Activated CD8-positive, alpha-beta T cell treated with anti-CD3 and anti-CD28 coated beads for 36 hours (primary cell): ENCODE data around the gene FAF2. TPM values are rescaled to one million over a fixed set of nuclear protein-coding genes. Genes with fewer than 3 reads are reported as not detected.

Experiments
- ATAC-seq: fragments of 200-7000 bp; cut with Tn5 transposase; one replicate; pipeline ENCODE4 v1.10.0; 2021; ENCODE audit warnings: mild to moderate bottlenecking, moderate library complexity
- CTCF ChIA-PET: fragments of 350-600 bp; sonication (Branson Sonifier 250); formaldehyde crosslinking; loops from one replicate; lab custom pipeline; 2021; ENCODE audit warnings: antibody characterized with exemption; lab: Charles Lee
- POLR2A ChIA-PET: fragments of 350-600 bp; sonication (Branson Sonifier 250); formaldehyde crosslinking; loops from one replicate; lab custom pipeline; 2021; ENCODE audit warnings: antibody characterized with exemption; lab: Charles Lee
- DNase-seq: peaks from one replicate; pipeline ENCODE4 v3.0.0-alpha.2; 2020
- H3K27ac Mint-ChIP-seq: one replicate; pipeline ENCODE4 v1.8.0; 2021; ENCODE audit warnings: mild to moderate bottlenecking, mixed read lengths
- H3K27me3 Mint-ChIP-seq: one replicate; pipeline ENCODE4 v1.8.0; 2021; ENCODE audit warnings: mixed read lengths
- H3K36me3 Mint-ChIP-seq: one replicate; pipeline ENCODE4 v1.8.0; 2021; ENCODE audit warnings: low read depth, mixed read lengths
- H3K4me1 Mint-ChIP-seq: one replicate; pipeline ENCODE4 v1.8.0; 2021; ENCODE audit warnings: low read depth, mixed read lengths
- H3K4me3 Mint-ChIP-seq: one replicate; pipeline ENCODE4 v1.8.0; 2021; ENCODE audit warnings: mild to moderate bottlenecking, moderate library complexity, mixed read lengths
- H3K9me3 Mint-ChIP-seq: one replicate; pipeline ENCODE4 v1.8.0; 2021; ENCODE audit warnings: mixed read lengths
- intact Hi-C: fragments of 100-400 bp; cut with micrococcal nuclease; formaldehyde crosslinking; loops from one replicate; pipeline ENCODE4 v1.10.0; 2022
- total RNA-seq, 2 experiments: library from RNA; stranded (reverse); gene quantifications; one replicate each; pipeline ENCODE4 v1.2.3, GENCODE V29; 2021
- TF ChIP-seq, protein P1 (sequence below): fragments of 200-600 bp; IDR thresholded peaks from one replicate; pipeline ENCODE4 v1.8.0; 2022; ENCODE audit warnings: antibody characterized with exemption, mild to moderate bottlenecking

Gene FAF2
- total RNA-seq, 2 experiments from 2014 or later, result 32.6 to 33.0 TPM

DNA sequence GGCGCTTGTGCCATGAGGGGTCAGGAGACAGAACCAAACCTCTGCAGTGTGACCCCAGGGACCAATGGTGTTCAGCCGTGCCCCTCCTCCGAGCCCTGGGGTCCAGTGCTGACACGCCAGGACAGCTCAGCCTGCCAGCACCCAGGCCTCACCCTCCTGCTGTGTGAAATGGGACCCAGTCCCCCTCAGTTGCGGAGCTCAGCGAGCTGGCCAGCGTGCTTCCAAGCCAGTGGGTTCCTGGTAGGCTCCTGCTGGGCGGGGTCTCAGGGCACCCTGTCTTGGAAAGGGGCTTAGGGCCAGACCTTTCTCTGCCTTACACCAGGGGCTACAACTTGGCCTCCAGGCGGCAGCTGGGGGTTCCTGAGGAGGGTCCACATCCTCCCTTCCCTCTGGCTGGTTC lies 84.6 kb downstream of the FAF2 start:
- ATAC-seq, result no peak
- H3K9me3 Mint-ChIP-seq, result no peaks in the 10 kb centered on the region
- peaks cover 48% of the 10 kb centered on the region for H3K4me1 Mint-ChIP-seq

DNA sequence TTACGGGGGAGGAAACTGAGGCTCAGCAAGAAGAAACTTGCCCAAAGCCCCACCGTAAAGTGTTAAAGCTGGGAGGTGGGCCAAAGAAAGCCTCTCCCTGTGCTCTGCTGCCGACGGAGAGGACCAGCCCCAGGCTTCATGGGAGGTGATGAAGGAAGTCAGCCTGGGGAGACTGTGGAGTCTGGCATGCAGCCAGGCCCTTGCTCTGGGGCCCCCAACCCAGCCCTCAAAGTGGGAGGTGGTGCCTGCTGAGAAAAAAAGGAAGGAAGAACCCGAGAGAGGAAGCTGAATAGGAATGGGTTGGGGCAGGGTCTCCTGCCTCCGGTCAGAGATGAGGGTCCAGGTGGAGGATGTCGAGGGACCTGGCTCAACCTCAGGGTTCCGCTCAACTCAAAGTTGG lies 85.2 kb downstream of the FAF2 start:
- Mint-ChIP-seq H3K27me3 (no peaks in the 10 kb centered on the region), H3K27ac (peak overlapping the region; percentile 98), H3K36me3 (peaks cover 43% of the 10 kb centered on the region), H3K4me1 (peaks cover 47% of the 10 kb centered on the region), H3K4me3 (peak overlapping the region; percentile 86), H3K9me3 (no peaks in the 10 kb centered on the region)
- TF ChIP-seq, protein P1, sequence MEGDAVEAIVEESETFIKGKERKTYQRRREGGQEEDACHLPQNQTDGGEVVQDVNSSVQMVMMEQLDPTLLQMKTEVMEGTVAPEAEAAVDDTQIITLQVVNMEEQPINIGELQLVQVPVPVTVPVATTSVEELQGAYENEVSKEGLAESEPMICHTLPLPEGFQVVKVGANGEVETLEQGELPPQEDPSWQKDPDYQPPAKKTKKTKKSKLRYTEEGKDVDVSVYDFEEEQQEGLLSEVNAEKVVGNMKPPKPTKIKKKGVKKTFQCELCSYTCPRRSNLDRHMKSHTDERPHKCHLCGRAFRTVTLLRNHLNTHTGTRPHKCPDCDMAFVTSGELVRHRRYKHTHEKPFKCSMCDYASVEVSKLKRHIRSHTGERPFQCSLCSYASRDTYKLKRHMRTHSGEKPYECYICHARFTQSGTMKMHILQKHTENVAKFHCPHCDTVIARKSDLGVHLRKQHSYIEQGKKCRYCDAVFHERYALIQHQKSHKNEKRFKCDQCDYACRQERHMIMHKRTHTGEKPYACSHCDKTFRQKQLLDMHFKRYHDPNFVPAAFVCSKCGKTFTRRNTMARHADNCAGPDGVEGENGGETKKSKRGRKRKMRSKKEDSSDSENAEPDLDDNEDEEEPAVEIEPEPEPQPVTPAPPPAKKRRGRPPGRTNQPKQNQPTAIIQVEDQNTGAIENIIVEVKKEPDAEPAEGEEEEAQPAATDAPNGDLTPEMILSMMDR, result no peak
- ATAC-seq (no peak), DNase-seq (no peak)
- ChIA-PET POLR2A (interaction anchor here (0.8 to 6.4 kb wide), 4 partner anchors 9 to 117 kb away, joined by 3 to 51 read pairs (median 12); partner anchors contain the start of genes CLTB and FAF2), CTCF (interaction anchor here (1.1 to 3.8 kb wide), 7 partner anchors 10 to 128 kb away, joined by 3 to 26 read pairs (median 5); partner anchors contain the start of genes CLTB and FAF2)
- intact Hi-C loops, result no loop called here

More for the DNA sequence above, 84.6 kb downstream of the FAF2 start:
- DNase-seq, result no peak
- ChIA-PET POLR2A (interaction anchor here (4.5 to 6.4 kb wide), 2 partner anchors 9 to 117 kb away, joined by 21 to 51 read pairs; partner anchors contain the start of gene CLTB), CTCF (interaction anchor here (1.2 to 3.8 kb wide), 5 partner anchors 9 to 128 kb away, joined by 4 to 26 read pairs (median 5); partner anchors contain the start of gene FAF2)
- peak overlapping the region; percentile 86 for H3K4me3 Mint-ChIP-seq
- TF ChIP-seq, protein P1, result no peak
- peaks cover 48% of the 10 kb centered on the region for H3K36me3 Mint-ChIP-seq
- peak overlapping the region; percentile 98 for H3K27ac Mint-ChIP-seq
- no peaks in the 10 kb centered on the region for H3K27me3 Mint-ChIP-seq
- intact Hi-C loops, result no loop called here

DNA sequence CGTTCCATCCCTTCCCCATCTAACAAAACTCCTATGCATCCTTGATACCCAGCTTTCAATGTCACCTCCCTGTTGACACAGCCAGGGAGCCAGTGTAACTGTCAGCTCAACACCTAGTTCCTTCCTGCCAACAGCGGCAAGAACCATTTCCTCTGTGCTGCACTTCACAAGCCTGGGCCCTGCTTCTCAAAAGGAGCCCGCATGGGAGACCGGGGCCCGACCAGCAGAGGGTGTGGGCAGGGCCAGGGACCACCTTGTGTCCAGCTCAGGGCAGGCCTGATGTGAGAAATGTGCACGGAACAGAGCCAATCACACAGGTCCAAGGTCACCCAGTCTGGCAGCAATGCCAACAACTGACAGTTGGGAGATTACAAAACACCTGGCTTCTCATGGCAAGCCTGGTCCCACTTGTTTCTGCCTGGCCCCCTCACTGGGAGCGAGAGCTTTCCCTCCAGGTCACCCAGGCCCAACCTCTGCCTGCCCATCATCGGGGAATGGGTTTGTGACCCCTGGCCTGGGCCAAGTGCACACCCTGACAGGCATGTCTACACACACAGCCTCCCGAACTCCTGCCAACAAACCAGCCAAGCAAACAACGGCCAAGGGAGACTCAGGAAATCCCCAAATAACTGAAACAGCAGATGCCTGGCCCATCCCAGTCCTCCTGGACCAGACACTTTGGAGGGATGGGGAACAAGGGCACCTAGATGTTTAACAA lies 85.9 kb downstream of the FAF2 start:
- POLR2A ChIA-PET, result interaction anchor here (0.8 to 6.4 kb wide), 6 partner anchors 8 to 118 kb away, joined by 3 to 51 read pairs (median 12); partner anchors contain the start of genes CLTB and FAF2
- TF ChIP-seq, protein P1, result no peak
- Mint-ChIP-seq H3K4me3 (peak overlapping the region; percentile 86), H3K4me1 (peaks cover 52% of the 10 kb centered on the region), H3K9me3 (no peaks in the 10 kb centered on the region), H3K27ac (peak overlapping the region; percentile 98), H3K27me3 (no peaks in the 10 kb centered on the region), H3K36me3 (peaks cover 39% of the 10 kb centered on the region)
- DNase-seq (peak; percentile 66), ATAC-seq (no peak)
- intact Hi-C loops, result no loop called here
- CTCF ChIA-PET, result interaction anchor here (1.1 to 3.8 kb wide), 7 partner anchors 9 to 127 kb away, joined by 3 to 26 read pairs (median 5); partner anchors contain the start of genes CLTB and FAF2

DNA sequence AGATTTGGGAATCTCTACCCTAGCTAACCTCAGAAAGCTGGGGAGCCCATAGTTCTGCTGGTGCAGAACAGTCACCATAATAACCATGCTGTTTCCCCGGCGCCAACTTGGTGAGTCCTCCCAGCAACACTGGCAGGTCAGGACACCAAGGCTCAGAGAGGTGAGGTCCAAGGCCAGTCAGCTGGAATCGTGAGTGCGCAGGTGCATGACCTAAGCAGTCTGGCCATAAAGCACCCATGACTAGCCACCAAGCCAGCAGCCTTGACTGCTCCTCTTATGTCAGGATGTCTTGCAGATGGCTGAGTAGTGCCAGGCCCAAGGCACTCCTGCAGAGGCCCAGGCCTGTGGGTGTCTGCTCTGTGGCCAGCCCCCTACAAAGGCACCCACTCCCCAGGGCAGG lies 86.5 kb downstream of the FAF2 start:
- H3K36me3 Mint-ChIP-seq, result peaks cover 35% of the 10 kb centered on the region
- peak overlapping the region; percentile 98 for H3K27ac Mint-ChIP-seq
- ChIA-PET POLR2A (interaction anchor here (0.9 to 6.4 kb wide), 8 partner anchors 8 to 173 kb away, joined by 3 to 51 read pairs (median 8); partner anchors contain the start of genes CLTB, FAF2 and KIAA1191), CTCF (interaction anchor here (1.1 to 1.6 kb wide), 4 partner anchors 62 to 118 kb away, joined by 3 to 9 read pairs (median 4); partner anchors contain the start of genes CLTB and FAF2)
- TF ChIP-seq, protein P1, result no peak
- H3K4me1 Mint-ChIP-seq, result peaks cover 54% of the 10 kb centered on the region
- DNase-seq (no peak), ATAC-seq (no peak)
- peak overlapping the region; percentile 86 for H3K4me3 Mint-ChIP-seq
- H3K9me3 Mint-ChIP-seq, result no peaks in the 10 kb centered on the region
- H3K27me3 Mint-ChIP-seq, result no peaks in the 10 kb centered on the region
- intact Hi-C loops, result no loop called here
